NB4 (cell line): ENCODE results near the gene DAB1.

Experiments
- MYC ChIP-seq: IDR thresholded peaks from 2 replicates; pipeline ENCODE4 v1.6.1; 2011; ENCODE audit warnings: low read depth, low read length
- POLR2A ChIP-seq: IDR thresholded peaks from 2 replicates; pipeline ENCODE4 v1.6.1; 2011; ENCODE audit warnings: mild to moderate bottlenecking; ENCODE audit not compliant: insufficient read length; ENCODE audit errors: extremely low read depth
- TF ChIP-seq, protein P1 (sequence below): IDR thresholded peaks from one replicate; pipeline ENCODE4 v1.5.1; 2012; ENCODE audit warnings: low read depth, low read length
- TF ChIP-seq, protein P2 (sequence below): IDR thresholded peaks from 2 replicates; pipeline ENCODE4 v1.6.1; 2011; ENCODE audit warnings: low read depth, low read length

DNA sequence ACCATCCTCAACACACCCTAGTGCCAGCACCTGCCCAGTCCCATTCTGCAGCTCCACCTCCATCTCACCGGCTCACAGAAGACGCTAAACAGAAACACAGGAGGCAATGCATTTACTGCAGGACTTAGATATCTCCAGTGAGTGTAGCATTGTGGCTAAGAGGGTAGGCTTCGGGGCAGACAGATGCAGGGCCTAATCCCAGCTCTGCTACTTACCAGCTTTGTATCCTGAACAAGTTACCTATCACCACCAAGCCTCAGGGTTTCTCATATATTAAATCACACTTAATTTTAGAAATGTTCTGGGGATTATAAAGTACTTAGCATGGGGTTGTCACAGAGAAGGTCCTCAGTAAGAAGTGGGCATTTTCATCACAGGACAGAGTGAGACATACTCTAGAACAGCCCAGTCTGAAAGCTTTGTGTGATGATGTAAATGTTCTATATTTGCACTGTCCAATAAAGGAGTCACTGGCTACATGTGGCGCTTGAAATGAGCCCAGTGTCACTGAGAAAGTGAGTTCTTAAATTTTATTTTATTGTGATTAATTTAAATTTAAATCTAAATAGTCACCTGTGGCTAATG, 308.7 kb downstream of the DAB1 start:
- TF ChIP-seq, protein P1, sequence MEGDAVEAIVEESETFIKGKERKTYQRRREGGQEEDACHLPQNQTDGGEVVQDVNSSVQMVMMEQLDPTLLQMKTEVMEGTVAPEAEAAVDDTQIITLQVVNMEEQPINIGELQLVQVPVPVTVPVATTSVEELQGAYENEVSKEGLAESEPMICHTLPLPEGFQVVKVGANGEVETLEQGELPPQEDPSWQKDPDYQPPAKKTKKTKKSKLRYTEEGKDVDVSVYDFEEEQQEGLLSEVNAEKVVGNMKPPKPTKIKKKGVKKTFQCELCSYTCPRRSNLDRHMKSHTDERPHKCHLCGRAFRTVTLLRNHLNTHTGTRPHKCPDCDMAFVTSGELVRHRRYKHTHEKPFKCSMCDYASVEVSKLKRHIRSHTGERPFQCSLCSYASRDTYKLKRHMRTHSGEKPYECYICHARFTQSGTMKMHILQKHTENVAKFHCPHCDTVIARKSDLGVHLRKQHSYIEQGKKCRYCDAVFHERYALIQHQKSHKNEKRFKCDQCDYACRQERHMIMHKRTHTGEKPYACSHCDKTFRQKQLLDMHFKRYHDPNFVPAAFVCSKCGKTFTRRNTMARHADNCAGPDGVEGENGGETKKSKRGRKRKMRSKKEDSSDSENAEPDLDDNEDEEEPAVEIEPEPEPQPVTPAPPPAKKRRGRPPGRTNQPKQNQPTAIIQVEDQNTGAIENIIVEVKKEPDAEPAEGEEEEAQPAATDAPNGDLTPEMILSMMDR: no peak
- TF ChIP-seq POLR2A (no peak), MYC (no peak)
- TF ChIP-seq, protein P2, sequence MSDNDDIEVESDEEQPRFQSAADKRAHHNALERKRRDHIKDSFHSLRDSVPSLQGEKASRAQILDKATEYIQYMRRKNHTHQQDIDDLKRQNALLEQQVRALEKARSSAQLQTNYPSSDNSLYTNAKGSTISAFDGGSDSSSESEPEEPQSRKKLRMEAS: no peak
